NCI-H2171 treated with DMSO at 0.1 percent for 48 hours (cell line): ENCODE measurements around the gene CCDC167.
A peak's percentile ranks its signal among the peaks of the same experiment; 100 is the strongest.

Experiments used
- DNase-seq: peaks from one replicate; lab custom pipeline; 2025; lab: John Stamatoyannopoulos, UW

CCDC167 gene

GRCh38 chr6:37530297-37530696 lies 30.6 kb upstream of the CCDC167 start:
- no peak for DNase-seq

GRCh38 chr6:37528541-37528940 lies 28.8 kb upstream of the CCDC167 start:
- no peak for DNase-seq

- no peak for DNase-seq
These were observed 26.0 kb upstream of the CCDC167 start for GRCh38 chr6:37525460-37526357.

GRCh38 chr6:37524970-37525318 lies 25.3 kb upstream of the CCDC167 start:
- DNase-seq, result no peak

- no peak for DNase-seq
These were observed 24.6 kb upstream of the CCDC167 start for GRCh38 chr6:37524025-37524969.

GRCh38 chr6:37523412-37523811 lies 23.7 kb upstream of the CCDC167 start:
- DNase-seq, result no peak

GRCh38 chr6:37522836-37523235 lies 23.1 kb upstream of the CCDC167 start:
- DNase-seq, result no peak

GRCh38 chr6:37521674-37522073 lies 22.0 kb upstream of the CCDC167 start:
- no peak for DNase-seq

GRCh38 chr6:37520926-37521325 lies 21.2 kb upstream of the CCDC167 start:
- DNase-seq, result peak; percentile 31

GRCh38 chr6:37519461-37519860 lies 19.8 kb upstream of the CCDC167 start:
- no peak for DNase-seq

- DNase-seq, result no peak
These were observed 18.4 kb upstream of the CCDC167 start for GRCh38 chr6:37518116-37518515.

GRCh38 chr6:37517411-37517812 lies 17.7 kb upstream of the CCDC167 start:
- DNase-seq, result peak; percentile 94

- peak; percentile 88 for DNase-seq
These were observed 17.3 kb upstream of the CCDC167 start for GRCh38 chr6:37516920-37517405.

GRCh38 chr6:37516076-37516919 lies 16.6 kb upstream of the CCDC167 start:
- DNase-seq, result peak; percentile 88

- no peak for DNase-seq
These were observed 16.0 kb upstream of the CCDC167 start for GRCh38 chr6:37515712-37516075.

- no peak for DNase-seq
These were observed 15.1 kb upstream of the CCDC167 start for GRCh38 chr6:37514837-37515236.

- no peak for DNase-seq
These were observed 14.7 kb upstream of the CCDC167 start for GRCh38 chr6:37514321-37514771.

- DNase-seq, result no peak
These were observed 13.9 kb upstream of the CCDC167 start for GRCh38 chr6:37513576-37513975.

GRCh38 chr6:37513155-37513554 lies 13.5 kb upstream of the CCDC167 start:
- no peak for DNase-seq

- DNase-seq, result no peak
These were observed 12.8 kb upstream of the CCDC167 start for GRCh38 chr6:37512400-37513011.

GRCh38 chr6:37511910-37512399 lies 12.3 kb upstream of the CCDC167 start:
- no peak for DNase-seq
